Endothelial cell of umbilical vein (primary cell): ENCODE data around the gene JAGN1.

Experiments
- CTCF ChIP-seq, 2 donors: IDR thresholded peaks; 1 replicate in 1 of 2; 2 replicates in 1 of 2; pipeline ENCODE4 v1.5.1; 2011; ENCODE audit warnings: low read length in 2 of 2, mild to moderate bottlenecking in 2 of 2, moderate library complexity in 2 of 2, control low read depth in 1 of 2, inconsistent platforms in 1 of 2, low read depth in 1 of 2; ENCODE audit not compliant: insufficient read depth in 1 of 2; ENCODE audit errors: extremely low read depth in 1 of 2
- POLR2AphosphoS5 ChIP-seq: IDR thresholded peaks from 2 replicates; pipeline ENCODE4 v1.6.1; 2012; ENCODE audit warnings: low read depth, mild to moderate bottlenecking, control low read depth, low read length, moderate library complexity; ENCODE audit not compliant: insufficient read depth

- TF ChIP-seq CTCF (IDR thresholded peaks at IDR 0.05; ENCODE audit: extremely low read depth in 1 of 2, insufficient read depth in 1 of 2, low read depth in 1 of 2, low read length in 2 of 2) (no peak), POLR2AphosphoS5 (no peak)
Observed at GRCh38 chr3:9863058-9863772, 27.2 kb upstream of the JAGN1 start.
